ENCODE results near the gene GTF3C6. TPM values are rescaled to one million over a fixed set of nuclear protein-coding genes. Genes with fewer than 3 reads are reported as not detected.

GTF3C6 gene
- polyA plus RNA-seq, 1 donor from 2014 or later = 96.2 TPM

DNA sequence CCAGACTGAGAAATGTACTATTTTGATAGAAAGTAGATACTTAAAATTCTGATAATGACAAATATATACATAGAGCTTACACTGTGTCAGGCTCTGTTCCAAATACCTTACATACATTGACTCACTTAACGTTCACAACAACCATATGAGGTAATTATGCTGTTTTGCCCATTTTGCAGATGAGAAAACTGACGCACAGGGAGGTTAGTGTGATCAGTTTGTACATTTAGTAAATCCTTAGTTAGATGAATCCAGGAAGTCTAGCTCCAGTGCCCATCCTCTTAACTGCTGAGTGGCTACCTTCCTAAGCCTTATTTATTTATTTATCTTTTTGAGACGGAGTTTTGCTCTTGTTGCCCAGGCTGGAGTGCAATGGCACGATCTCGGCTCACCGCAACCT, 23.3 kb upstream of the GTF3C6 start:
- TF ChIP-seq SMC3 (conservative IDR thresholded peaks at IDR 0.05; ENCODE audit: poor library complexity) = no peak
- TF ChIP-seq RAD21 (conservative IDR thresholded peaks at IDR 0.05) = no peak
- Histone ChIP-seq H3K4me2 (ENCODE audit: low read length) (no peak overlapping the region), H3K36me3 (ENCODE audit: insufficient read depth, low read length) (no peaks in the 10 kb centered on the region)

DNA sequence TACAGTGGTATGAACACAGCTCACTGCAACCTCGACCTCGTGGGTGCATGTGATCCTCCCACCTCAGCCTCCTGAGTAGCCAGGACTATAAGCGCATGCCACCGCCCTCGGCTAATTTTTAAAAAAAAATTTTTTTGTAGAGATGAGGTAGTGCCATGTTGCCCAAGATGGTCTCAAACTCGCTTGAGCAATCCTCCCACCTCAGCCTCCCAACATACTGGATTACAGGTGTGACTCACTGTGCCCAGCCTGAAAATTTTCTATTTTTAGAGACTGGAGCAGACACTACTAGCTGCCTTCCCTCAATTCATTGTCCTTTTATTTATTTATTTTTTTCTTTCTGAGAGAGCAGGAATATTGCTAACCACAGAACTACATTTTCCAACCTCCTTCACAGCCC, 20.3 kb upstream of the GTF3C6 start:
- Histone ChIP-seq H3K9me2 (ENCODE audit: insufficient read depth, low read length) (no peaks in the 10 kb centered on the region), H3K4me2 (ENCODE audit: low read length) (no peak overlapping the region), H3K36me3 (ENCODE audit: insufficient read depth, low read length) (no peaks in the 10 kb centered on the region), H4K20me1 (ENCODE audit: insufficient read depth) (no peaks in the 10 kb centered on the region), H3K27ac (ENCODE audit: low read length) (no peak overlapping the region), H3F3A (ENCODE audit: insufficient read depth, low read length, poor library complexity, severe bottlenecking) (no peaks in the 10 kb centered on the region), H3K79me2 (replicated peaks; ENCODE audit: insufficient read depth, low read length) (no peaks in the 10 kb centered on the region), H3K4me3 (ENCODE audit: low read length) (no peak overlapping the region), H3K9me3 (ENCODE audit: low read length) (no peaks in the 10 kb centered on the region), H2AFZ (ENCODE audit: low read depth, low read length) (no peak overlapping the region), H3K9ac (ENCODE audit: low read length) (no peak overlapping the region), H3K27me3 (ENCODE audit: insufficient read depth, low read depth, low read length) (no peaks in the 10 kb centered on the region)
- TF ChIP-seq EZH2 (IDR thresholded peaks at IDR 0.05; ENCODE audit: borderline replicate concordance, insufficient read depth, low read length, poor library complexity, severe bottlenecking) (no peak), MXI1 (conservative IDR thresholded peaks at IDR 0.05; ENCODE audit: poor library complexity, severe bottlenecking) (no peak), POLR2AphosphoS5 (IDR thresholded peaks at IDR 0.05) (no peak), TAF1 (IDR thresholded peaks at IDR 0.05; ENCODE audit: low read depth) (no peak), RAD21 (conservative IDR thresholded peaks at IDR 0.05) (no peak), EP300 (conservative IDR thresholded peaks at IDR 0.05; ENCODE audit: poor library complexity, severe bottlenecking) (no peak), REST (IDR thresholded peaks at IDR 0.05; ENCODE audit: borderline replicate concordance) (no peak), SMC3 (conservative IDR thresholded peaks at IDR 0.05; ENCODE audit: poor library complexity) (no peak)
- TF ChIP-seq, protein P1, sequence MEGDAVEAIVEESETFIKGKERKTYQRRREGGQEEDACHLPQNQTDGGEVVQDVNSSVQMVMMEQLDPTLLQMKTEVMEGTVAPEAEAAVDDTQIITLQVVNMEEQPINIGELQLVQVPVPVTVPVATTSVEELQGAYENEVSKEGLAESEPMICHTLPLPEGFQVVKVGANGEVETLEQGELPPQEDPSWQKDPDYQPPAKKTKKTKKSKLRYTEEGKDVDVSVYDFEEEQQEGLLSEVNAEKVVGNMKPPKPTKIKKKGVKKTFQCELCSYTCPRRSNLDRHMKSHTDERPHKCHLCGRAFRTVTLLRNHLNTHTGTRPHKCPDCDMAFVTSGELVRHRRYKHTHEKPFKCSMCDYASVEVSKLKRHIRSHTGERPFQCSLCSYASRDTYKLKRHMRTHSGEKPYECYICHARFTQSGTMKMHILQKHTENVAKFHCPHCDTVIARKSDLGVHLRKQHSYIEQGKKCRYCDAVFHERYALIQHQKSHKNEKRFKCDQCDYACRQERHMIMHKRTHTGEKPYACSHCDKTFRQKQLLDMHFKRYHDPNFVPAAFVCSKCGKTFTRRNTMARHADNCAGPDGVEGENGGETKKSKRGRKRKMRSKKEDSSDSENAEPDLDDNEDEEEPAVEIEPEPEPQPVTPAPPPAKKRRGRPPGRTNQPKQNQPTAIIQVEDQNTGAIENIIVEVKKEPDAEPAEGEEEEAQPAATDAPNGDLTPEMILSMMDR (IDR thresholded peaks at IDR 0.05; ENCODE audit: poor library complexity, severe bottlenecking) = no peak

More for the DNA sequence above, 23.3 kb upstream of the GTF3C6 start:
- Histone ChIP-seq H3K4me3 (ENCODE audit: low read length) (no peak overlapping the region), H3K9ac (ENCODE audit: low read length) (no peak overlapping the region), H3K9me3 (ENCODE audit: low read length) (no peaks in the 10 kb centered on the region), H3F3A (ENCODE audit: insufficient read depth, low read length, poor library complexity, severe bottlenecking) (no peaks in the 10 kb centered on the region), H3K79me2 (replicated peaks; ENCODE audit: insufficient read depth, low read length) (no peaks in the 10 kb centered on the region), H3K9me2 (ENCODE audit: insufficient read depth, low read length) (no peaks in the 10 kb centered on the region), H3K27me3 (ENCODE audit: insufficient read depth, low read depth, low read length) (no peaks in the 10 kb centered on the region), H2AFZ (ENCODE audit: low read depth, low read length) (no peak overlapping the region), H4K20me1 (ENCODE audit: insufficient read depth) (no peaks in the 10 kb centered on the region), H3K27ac (ENCODE audit: low read length) (no peak overlapping the region)

Data from neural cell (in vitro differentiated cells).